ENCODE data around the gene FNTB. TPM values are rescaled to one million over a fixed set of nuclear protein-coding genes. Genes with fewer than 3 reads are reported as not detected.

The FNTB gene
- total RNA-seq, 1 donor from 2014 or later = 19.9 TPM

- FAIRE-seq (no peak), DNase-seq (ENCODE audit: low read depth) (no peak)
- H3K4me3 Mint-ChIP-seq (ENCODE audit: unreplicated experiment) = no peak overlapping the region
- no peaks in the 10 kb centered on the region for H3K9me3 Mint-ChIP-seq (ENCODE audit: unreplicated experiment)
- Histone ChIP-seq H3K9ac (ENCODE audit: low read length) (no peak overlapping the region), H2AFZ (ENCODE audit: low read depth, low read length) (no peak overlapping the region), H3K4me2 (ENCODE audit: low read length) (peak overlapping the region; percentile 38), H3K27ac (ENCODE audit: low read depth, low read length) (no peak overlapping the region), H3K4me3 (ENCODE audit: insufficient read depth, low read depth, low read length) (no peak overlapping the region), H3K79me2 (ENCODE audit: insufficient read depth, low read length) (peaks cover 13% of the 10 kb centered on the region), H3K36me3 (ENCODE audit: insufficient read depth, low read length) (no peaks in the 10 kb centered on the region), H3K27me3 (ENCODE audit: insufficient read depth, low read length) (no peaks in the 10 kb centered on the region), H3K9me3 (ENCODE audit: insufficient read depth, low read depth, low read length) (no peaks in the 10 kb centered on the region), H3K4me1 (ENCODE audit: insufficient read depth, low read length) (peaks cover 34% of the 10 kb centered on the region), H4K20me1 (ENCODE audit: insufficient read depth, low read length) (no peaks in the 10 kb centered on the region)
- peak overlapping the region; percentile 49 for H3K27ac Mint-ChIP-seq (ENCODE audit: unreplicated experiment)
- TF ChIP-seq EZH2 (IDR thresholded peaks at IDR 0.05; ENCODE audit: insufficient read depth, low read length) = no peak
- TF ChIP-seq CTCF (IDR thresholded peaks at IDR 0.05; ENCODE audit: insufficient read depth, low read depth, low read length) = no peak
- H3K36me3 Mint-ChIP-seq (ENCODE audit: low read depth, unreplicated experiment) = peaks cover under 1% of the 10 kb centered on the region
- no peaks in the 10 kb centered on the region for H3K27me3 Mint-ChIP-seq (ENCODE audit: low read depth, unreplicated experiment)
- peaks cover 34% of the 10 kb centered on the region for H3K4me1 Mint-ChIP-seq (ENCODE audit: low read depth, unreplicated experiment)
Observed at GRCh38 chr14:65003394-65003793, 16.7 kb downstream of the FNTB start.

- H3K79me2 ChIP-seq (ENCODE audit: insufficient read depth, low read length) = peaks cover 6% of the 10 kb centered on the region
- peak overlapping the region; percentile 88 for H3K27ac Mint-ChIP-seq (ENCODE audit: unreplicated experiment)
- no peaks in the 10 kb centered on the region for H3K9me3 ChIP-seq (ENCODE audit: insufficient read depth, low read depth, low read length)
- H3K4me3 Mint-ChIP-seq (ENCODE audit: unreplicated experiment) = no peak overlapping the region
- H4K20me1 ChIP-seq (ENCODE audit: insufficient read depth, low read length) = no peaks in the 10 kb centered on the region
- H3K36me3 ChIP-seq (ENCODE audit: insufficient read depth, low read length) = no peaks in the 10 kb centered on the region
- peak overlapping the region; percentile 22 for H3K27ac ChIP-seq (ENCODE audit: low read depth, low read length)
- H3K36me3 Mint-ChIP-seq (ENCODE audit: low read depth, unreplicated experiment) = peaks cover 9% of the 10 kb centered on the region
- H3K27me3 Mint-ChIP-seq (ENCODE audit: low read depth, unreplicated experiment) = no peaks in the 10 kb centered on the region
- H3K4me2 ChIP-seq (ENCODE audit: low read length) = peak overlapping the region; percentile 62
- FAIRE-seq (no peak), DNase-seq (ENCODE audit: low read depth) (peak; percentile 59)
- H3K4me3 ChIP-seq (ENCODE audit: insufficient read depth, low read depth, low read length) = peak overlapping the region; percentile 15
- TF ChIP-seq EZH2 (IDR thresholded peaks at IDR 0.05; ENCODE audit: insufficient read depth, low read length) (no peak), CTCF (IDR thresholded peaks at IDR 0.05; ENCODE audit: insufficient read depth, low read depth, low read length) (no peak)
- no peak overlapping the region for H2AFZ ChIP-seq (ENCODE audit: low read depth, low read length)
- no peaks in the 10 kb centered on the region for H3K27me3 ChIP-seq (ENCODE audit: insufficient read depth, low read length)
- peaks cover 26% of the 10 kb centered on the region for H3K4me1 ChIP-seq (ENCODE audit: insufficient read depth, low read length)
- peaks cover 2% of the 10 kb centered on the region for H3K9me3 Mint-ChIP-seq (ENCODE audit: unreplicated experiment)
- H3K9ac ChIP-seq (ENCODE audit: low read length) = peak overlapping the region; percentile 4
- peaks cover 28% of the 10 kb centered on the region for H3K4me1 Mint-ChIP-seq (ENCODE audit: low read depth, unreplicated experiment)
Observed at GRCh38 chr14:65006261-65006721, 19.6 kb downstream of the FNTB start.

GRCh38 chr14:65007202-65007601 lies 20.5 kb downstream of the FNTB start:
- no peaks in the 10 kb centered on the region for H3K27me3 Mint-ChIP-seq (ENCODE audit: low read depth, unreplicated experiment)
- no peak overlapping the region for H3K4me3 Mint-ChIP-seq (ENCODE audit: unreplicated experiment)
- no peaks in the 10 kb centered on the region for H4K20me1 ChIP-seq (ENCODE audit: insufficient read depth, low read length)
- no peak overlapping the region for H3K27ac ChIP-seq (ENCODE audit: low read depth, low read length)
- H3K27ac Mint-ChIP-seq (ENCODE audit: unreplicated experiment) = no peak overlapping the region
- H3K4me2 ChIP-seq (ENCODE audit: low read length) = no peak overlapping the region
- peaks cover 12% of the 10 kb centered on the region for H3K36me3 Mint-ChIP-seq (ENCODE audit: low read depth, unreplicated experiment)
- no peak overlapping the region for H3K9ac ChIP-seq (ENCODE audit: low read length)
- no peaks in the 10 kb centered on the region for H3K36me3 ChIP-seq (ENCODE audit: insufficient read depth, low read length)
- H2AFZ ChIP-seq (ENCODE audit: low read depth, low read length) = no peak overlapping the region
- no peak for FAIRE-seq
- no peaks in the 10 kb centered on the region for H3K27me3 ChIP-seq (ENCODE audit: insufficient read depth, low read length)
- H3K4me3 ChIP-seq (ENCODE audit: insufficient read depth, low read depth, low read length) = no peak overlapping the region
- TF ChIP-seq EZH2 (IDR thresholded peaks at IDR 0.05; ENCODE audit: insufficient read depth, low read length) = no peak
- no peak for TF ChIP-seq CTCF (IDR thresholded peaks at IDR 0.05; ENCODE audit: insufficient read depth, low read depth, low read length)
- peaks cover 24% of the 10 kb centered on the region for H3K4me1 ChIP-seq (ENCODE audit: insufficient read depth, low read length)
- H3K4me1 Mint-ChIP-seq (ENCODE audit: low read depth, unreplicated experiment) = peaks cover 34% of the 10 kb centered on the region
- H3K9me3 Mint-ChIP-seq (ENCODE audit: unreplicated experiment) = peaks cover 2% of the 10 kb centered on the region
- H3K79me2 ChIP-seq (ENCODE audit: insufficient read depth, low read length) = peaks cover 6% of the 10 kb centered on the region
- peak; percentile 18 for DNase-seq (ENCODE audit: low read depth)
- no peaks in the 10 kb centered on the region for H3K9me3 ChIP-seq (ENCODE audit: insufficient read depth, low read depth, low read length)

Measured in astrocyte (in vitro differentiated cells and primary cell).